ENCODE data around the gene MAG. TPM values are rescaled to one million over a fixed set of nuclear protein-coding genes. Genes with fewer than 3 reads are reported as not detected.

MAG gene
- polyA plus RNA-seq, 1 donor = 0.33 TPM

- no peak for DNase-seq (ENCODE audit: low read depth)
Measured at GRCh38 chr19:35318679-35319448, 26.9 kb downstream of the MAG start.

- DNase-seq (ENCODE audit: low read depth) = no peak
Measured at GRCh38 chr19:35320065-35320713, 28.2 kb downstream of the MAG start.

- no peak for DNase-seq (ENCODE audit: low read depth)
Measured at GRCh38 chr19:35321291-35321690, 29.3 kb downstream of the MAG start.

- DNase-seq (ENCODE audit: low read depth) = no peak
Measured at GRCh38 chr19:35322014-35322413, 30.1 kb downstream of the MAG start.

- DNase-seq (ENCODE audit: low read depth) = no peak
Measured at GRCh38 chr19:35327642-35328041, 35.7 kb downstream of the MAG start.

GRCh38 chr19:35328851-35329285, 36.9 kb downstream of the MAG start, which contains the start of gene CD22:
Gene CD22 (plus strand): TSS chr19:35329187. CDS start chr19:35332041, 2,854 bp downstream.
- no peak for DNase-seq (ENCODE audit: low read depth)

GRCh38 chr19:35329323-35329722, 37.4 kb downstream of the MAG start:
- DNase-seq (ENCODE audit: low read depth) = no peak

- DNase-seq (ENCODE audit: low read depth) = no peak
Measured at GRCh38 chr19:35330475-35330874, 38.5 kb downstream of the MAG start.

- DNase-seq (ENCODE audit: low read depth) = no peak
Measured at GRCh38 chr19:35331551-35332214, 39.7 kb downstream of the MAG start.

GRCh38 chr19:35332817-35333216, 40.9 kb downstream of the MAG start:
- no peak for DNase-seq (ENCODE audit: low read depth)

GRCh38 chr19:35334144-35334753, 42.3 kb downstream of the MAG start:
- DNase-seq (ENCODE audit: low read depth) = no peak

- DNase-seq (ENCODE audit: low read depth) = no peak
Measured at GRCh38 chr19:35336166-35336955, 44.4 kb downstream of the MAG start.

- DNase-seq (ENCODE audit: low read depth) = no peak
Measured at GRCh38 chr19:35337097-35337983, 45.4 kb downstream of the MAG start.

GRCh38 chr19:35337984-35338296, 46.0 kb downstream of the MAG start:
- DNase-seq (ENCODE audit: low read depth) = no peak

- DNase-seq (ENCODE audit: low read depth) = no peak
Measured at GRCh38 chr19:35340431-35340830, 48.5 kb downstream of the MAG start.

GRCh38 chr19:35341006-35341405, 49.0 kb downstream of the MAG start:
- DNase-seq (ENCODE audit: low read depth) = no peak

GRCh38 chr19:35341565-35342225, 49.7 kb downstream of the MAG start:
- DNase-seq (ENCODE audit: low read depth) = no peak

GRCh38 chr19:35342430-35342829, 50.5 kb downstream of the MAG start:
- no peak for DNase-seq (ENCODE audit: low read depth)

- no peak for DNase-seq (ENCODE audit: low read depth)
Measured at GRCh38 chr19:35344511-35345031, 52.6 kb downstream of the MAG start.

- DNase-seq (ENCODE audit: low read depth) = no peak
Measured at GRCh38 chr19:35345671-35346111, 53.7 kb downstream of the MAG start.

Data from forelimb muscle (tissue), 1 donor.